Stimulated activated CD8-positive, alpha-beta memory T cell treated with anti-CD3 and anti-CD28 coated beads, Interleukin-12 subunit alpha, Interleukin-12 subunit beta, amount 100 ng/mL, for 24 hours (primary cell): ENCODE measurements around the gene INSYN1.
"Not testable (repeated sequence)": the region's sequence is repeated elsewhere in the genome, so short reads cannot be mapped to it uniquely, and the experiment has no call there.

Experiments used
- DNase-seq: peaks from one replicate; pipeline ENCODE4 v3.0.0-alpha.2; 2020; ENCODE audit errors: extremely low read depth

The INSYN1 gene

GRCh38 chr15:73714695-73715301 lies 38.4 kb downstream of the INSYN1 start:
- no peak for DNase-seq

- DNase-seq: no peak
Measured at GRCh38 chr15:73712107-73712506, 41.0 kb downstream of the INSYN1 start.

- no peak for DNase-seq
Measured at GRCh38 chr15:73711526-73711925, 41.6 kb downstream of the INSYN1 start.

- DNase-seq: no peak
Measured at GRCh38 chr15:73710321-73710720, 42.8 kb downstream of the INSYN1 start.

- no peak for DNase-seq
Measured at GRCh38 chr15:73709686-73710085, 43.5 kb downstream of the INSYN1 start.

GRCh38 chr15:73709241-73709640 lies 43.9 kb downstream of the INSYN1 start:
- DNase-seq: no peak

GRCh38 chr15:73708691-73709090 lies 44.5 kb downstream of the INSYN1 start:
- no peak for DNase-seq

GRCh38 chr15:73704869-73705645 lies 48.1 kb downstream of the INSYN1 start:
- DNase-seq: peak; percentile 17

- not testable (repeated sequence) for DNase-seq
Measured at GRCh38 chr15:73704142-73704868, 48.8 kb downstream of the INSYN1 start.

GRCh38 chr15:73703601-73704000 lies 49.5 kb downstream of the INSYN1 start:
- not testable (repeated sequence) for DNase-seq

- not testable (repeated sequence) for DNase-seq
Measured at GRCh38 chr15:73702311-73703239, 50.6 kb downstream of the INSYN1 start.

GRCh38 chr15:73700041-73700842 lies 52.9 kb downstream of the INSYN1 start:
- DNase-seq: peak; percentile 35

- no peak for DNase-seq
Measured at GRCh38 chr15:73699249-73700040, 53.7 kb downstream of the INSYN1 start.

GRCh38 chr15:73697033-73697467 lies 56.1 kb downstream of the INSYN1 start:
- DNase-seq: peak; percentile 49

GRCh38 chr15:73696641-73697001 lies 56.5 kb downstream of the INSYN1 start:
- no peak for DNase-seq

GRCh38 chr15:73695773-73696640 lies 57.1 kb downstream of the INSYN1 start:
- DNase-seq: no peak

GRCh38 chr15:73694419-73694818 lies 58.7 kb downstream of the INSYN1 start:
- DNase-seq: no peak

GRCh38 chr15:73691396-73691795 lies 61.8 kb downstream of the INSYN1 start:
- no peak for DNase-seq

GRCh38 chr15:73688455-73688854 lies 64.7 kb downstream of the INSYN1 start:
- no peak for DNase-seq
